ENCODE results near the gene CHRD. TPM values are rescaled to one million over a fixed set of nuclear protein-coding genes. Genes with fewer than 3 reads are reported as not detected.

The CHRD gene
- total RNA-seq, 4 donors from 2014 or later = 0.11 to 10.7 (median 2.8) TPM

GRCh38 chr3:184334470-184335158 lies 45.2 kb upstream of the CHRD start:
- Histone ChIP-seq H3K27ac (peak overlapping the region; percentile 78 to 99 (median 94)), H3K4me3 (no peak overlapping the region), H3K9me3 (no peaks in the 10 kb centered on the region), H3K4me1 (peaks cover 35 to 85% (median 38%) of the 10 kb centered on the region in 3 donors), H3K36me3 (peaks cover 29 to 58% (median 43%) of the 10 kb centered on the region in 3 donors), H3K27me3 (no peaks in the 10 kb centered on the region)
- intact Hi-C loops (cut with DNase I) = no loop called here
- no peak for DNase-seq
- 69 to 82% methylated on average over 7 to 15 of the region's 15 CpGs for WGBS, 2 donors
- no peak for TF ChIP-seq CTCF (IDR thresholded peaks at IDR 0.05)
- TF ChIP-seq POLR2A (IDR thresholded peaks at IDR 0.05) = no peak

- intact Hi-C loops (cut with DNase I) = no loop called here
- Histone ChIP-seq H3K4me1 (peaks cover 37 to 90% (median 40%) of the 10 kb centered on the region in 3 donors), H3K4me3 (peak overlapping the region in 3 of 4 donors; percentile 62 to 95 (median 84)), H3K27me3 (no peaks in the 10 kb centered on the region), H3K9me3 (no peaks in the 10 kb centered on the region), H3K27ac (peak overlapping the region; percentile 93 to 99 (median 98)), H3K36me3 (peaks cover 29 to 51% (median 41%) of the 10 kb centered on the region in 3 donors)
- DNase-seq = no peak
- 51% methylated on average over 3 of the region's 4 CpGs; no CpG with 5 or more reads in 1 of the 2 donors for WGBS, 2 donors
- TF ChIP-seq CTCF (IDR thresholded peaks at IDR 0.05) (no peak), POLR2A (IDR thresholded peaks at IDR 0.05) (no peak)
Measured at GRCh38 chr3:184335291-184335660, 44.6 kb upstream of the CHRD start.

GRCh38 chr3:184335661-184336546 lies 44.0 kb upstream of the CHRD start:
- peak overlapping the region; percentile 93 to 99 (median 98) for H3K27ac ChIP-seq
- TF ChIP-seq CTCF (IDR thresholded peaks at IDR 0.05) = peak in 1 of 6 experiments; percentile 11
- TF ChIP-seq POLR2A (IDR thresholded peaks at IDR 0.05) = peak in 3 of 4 donors; percentile 73 to 93 (median 82)
- peaks cover 29 to 45% (median 35%) of the 10 kb centered on the region in 3 donors for H3K36me3 ChIP-seq
- no peaks in the 10 kb centered on the region for H3K9me3 ChIP-seq
- peaks cover 37 to 97% (median 40%) of the 10 kb centered on the region in 3 donors for H3K4me1 ChIP-seq
- intact Hi-C loops (cut with DNase I) = no loop called here
- H3K27me3 ChIP-seq = no peaks in the 10 kb centered on the region
- DNase-seq = peak; percentile 36
- WGBS, 2 donors = 0 to 3% methylated on average over 6 to 12 of the region's 77 CpGs
- H3K4me3 ChIP-seq = peak overlapping the region; percentile 62 to 95 (median 76)

GRCh38 chr3:184336547-184337398 lies 43.1 kb upstream of the CHRD start:
- DNase-seq = no peak
- intact Hi-C loops (cut with DNase I) = no loop called here
- 11 to 31% methylated on average over 11 to 14 of the region's 17 CpGs for WGBS, 2 donors
- H3K9me3 ChIP-seq = no peaks in the 10 kb centered on the region
- peaks cover 39 to 97% (median 41%) of the 10 kb centered on the region in 3 donors for H3K4me1 ChIP-seq
- TF ChIP-seq CTCF (IDR thresholded peaks at IDR 0.05) (no peak), POLR2A (IDR thresholded peaks at IDR 0.05) (peak in 1 of 4 donors; percentile 4)
- H3K4me3 ChIP-seq = peak overlapping the region; percentile 62 to 95 (median 76)
- no peaks in the 10 kb centered on the region for H3K27me3 ChIP-seq
- peak overlapping the region; percentile 93 to 99 (median 98) for H3K27ac ChIP-seq
- peaks cover 21 to 41% (median 26%) of the 10 kb centered on the region in 3 donors for H3K36me3 ChIP-seq

Measured in esophagus squamous epithelium (tissue), 5 donors.